SK-N-SH treated with all-trans-retinoic acid at 6 μM for 48 hours (cell line): ENCODE data around the gene MYO3B.

Experiments used
- ATAC-seq: fragments of 200-7000 bp; cut with Tn5 transposase; 3 replicates; pipeline ENCODE4 v1.9.1; 2020; ENCODE audit warnings: mild to moderate bottlenecking, moderate library complexity
- ARNTL ChIP-seq: fragments of 450-650 bp; formaldehyde crosslinking; IDR thresholded peaks from 2 replicates; pipeline ENCODE4 v1.5.0; 2020; ENCODE audit warnings: low read depth, mild to moderate bottlenecking, moderate library complexity, borderline replicate concordance
- BACH2 ChIP-seq: fragments of 250-450 bp; sonication (Bioruptor Pico); IDR thresholded peaks from 2 replicates; pipeline ENCODE4 v1.9.0; 2021; ENCODE audit warnings: mild to moderate bottlenecking, borderline replicate concordance
- ESRRG ChIP-seq: fragments of 250-450 bp; sonication (Bioruptor Pico); IDR thresholded peaks from 2 replicates; pipeline ENCODE4 v1.6.1; 2021; ENCODE audit warnings: mild to moderate bottlenecking
- GLIS3 ChIP-seq: fragments of 250-450 bp; sonication (Bioruptor Pico); IDR thresholded peaks from 2 replicates; pipeline ENCODE4 v1.5.0; 2020; ENCODE audit warnings: mild to moderate bottlenecking, moderate library complexity
- ISL1 ChIP-seq: fragments of 250-450 bp; sonication (Bioruptor Pico); IDR thresholded peaks from 2 replicates; pipeline ENCODE4 v2.1.2; 2022; ENCODE audit warnings: mild to moderate bottlenecking, moderate library complexity
- OSR1 ChIP-seq: fragments of 250-450 bp; sonication (Bioruptor Pico); IDR thresholded peaks from 2 replicates; pipeline ENCODE4 v1.8.0; 2022; ENCODE audit warnings: moderate library complexity, mild to moderate bottlenecking, inconsistent platforms
- PPARA ChIP-seq: fragments of 250-450 bp; sonication (Bioruptor Pico); IDR thresholded peaks from 2 replicates; pipeline ENCODE4 v1.5.0; 2020; ENCODE audit warnings: mild to moderate bottlenecking, borderline replicate concordance
- RARB ChIP-seq: fragments of 250-450 bp; sonication (Bioruptor Pico); IDR thresholded peaks from 2 replicates; pipeline ENCODE4 v1.8.0; 2021; ENCODE audit warnings: mild to moderate bottlenecking, moderate library complexity
- SNAI2 ChIP-seq: fragments of 250-450 bp; sonication (Bioruptor Pico); IDR thresholded peaks from 2 replicates; pipeline ENCODE4 v1.5.0; 2020; ENCODE audit warnings: mild to moderate bottlenecking, moderate library complexity
- TCF4 ChIP-seq: fragments of 250-450 bp; sonication (Bioruptor Pico); IDR thresholded peaks from 2 replicates; pipeline ENCODE4 v1.8.0; 2021; ENCODE audit warnings: mild to moderate bottlenecking, moderate library complexity, borderline replicate concordance
- TOX ChIP-seq: fragments of 250-450 bp; sonication (Bioruptor Pico); IDR thresholded peaks from 2 replicates; pipeline ENCODE4 v1.8.0; 2021; ENCODE audit warnings: mild to moderate bottlenecking, moderate library complexity, borderline replicate concordance
- ZC3H10 ChIP-seq: fragments of 250-450 bp; sonication (Bioruptor Pico); IDR thresholded peaks from 2 replicates; pipeline ENCODE4 v1.5.1; 2021; ENCODE audit warnings: mild to moderate bottlenecking, moderate library complexity
- ZFP3 ChIP-seq: fragments of 250-450 bp; sonication (Bioruptor Pico); IDR thresholded peaks from 2 replicates; pipeline ENCODE4 v1.5.0; 2020; ENCODE audit warnings: mild to moderate bottlenecking, moderate library complexity
- ZFP30 ChIP-seq: fragments of 450-650 bp; formaldehyde crosslinking; IDR thresholded peaks from 2 replicates; pipeline ENCODE4 v1.5.0; 2022; ENCODE audit warnings: mild to moderate bottlenecking, moderate library complexity
- ZNF565 ChIP-seq: fragments of 450-650 bp; formaldehyde crosslinking; conservative IDR thresholded peaks from 2 replicates; pipeline ENCODE4 v1.5.0; 2020; ENCODE audit warnings: low read depth, mild to moderate bottlenecking, moderate library complexity
- ZNF70 ChIP-seq: fragments of 450-650 bp; formaldehyde crosslinking; IDR thresholded peaks from 2 replicates; pipeline ENCODE4 v1.5.0; 2020; ENCODE audit warnings: mild to moderate bottlenecking, moderate library complexity
- TF ChIP-seq, protein P1 (sequence below): fragments of 250-450 bp; sonication (Bioruptor Pico); IDR thresholded peaks from 2 replicates; pipeline ENCODE4 v1.5.1; 2020; ENCODE audit warnings: low read depth, mild to moderate bottlenecking, moderate library complexity
- TF ChIP-seq, protein P2 (sequence below): fragments of 250-450 bp; sonication (Bioruptor Pico); IDR thresholded peaks from 2 replicates; pipeline ENCODE4 v1.5.1; 2021; ENCODE audit warnings: mild to moderate bottlenecking, moderate library complexity
- TF ChIP-seq, protein P3 (sequence below): fragments of 250-450 bp; sonication (Bioruptor Pico); IDR thresholded peaks from 2 replicates; pipeline ENCODE4 v1.8.0; 2020; ENCODE audit warnings: mild to moderate bottlenecking, moderate library complexity, borderline replicate concordance
- TF ChIP-seq, protein P4 (sequence below): fragments of 250-450 bp; sonication (Bioruptor Pico); IDR thresholded peaks from 2 replicates; pipeline ENCODE4 v1.8.0; 2021; ENCODE audit warnings: low read depth, mild to moderate bottlenecking, moderate library complexity, borderline replicate concordance

MYO3B gene

DNA sequence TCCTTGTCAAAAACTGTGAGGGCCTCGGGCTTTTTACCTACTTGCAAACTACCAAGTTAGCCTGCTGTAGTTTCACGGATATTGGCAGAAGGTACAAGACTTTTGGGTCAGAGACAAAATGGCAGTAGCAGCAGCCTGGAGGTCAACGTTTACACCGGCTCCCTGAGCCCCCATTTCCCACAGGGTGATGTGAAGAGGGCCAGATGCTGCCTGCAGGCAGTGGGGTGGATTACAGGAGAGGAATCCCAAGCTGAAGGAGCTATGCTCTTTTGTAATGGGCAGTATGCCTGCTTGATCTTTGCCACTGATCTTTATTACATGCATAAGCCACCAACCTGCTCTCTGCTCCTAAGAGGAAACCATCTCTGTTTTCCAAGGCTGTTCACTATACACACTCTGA, 507.6 kb downstream of the MYO3B start:
- ATAC-seq: no peak
- TF ChIP-seq, protein P1, sequence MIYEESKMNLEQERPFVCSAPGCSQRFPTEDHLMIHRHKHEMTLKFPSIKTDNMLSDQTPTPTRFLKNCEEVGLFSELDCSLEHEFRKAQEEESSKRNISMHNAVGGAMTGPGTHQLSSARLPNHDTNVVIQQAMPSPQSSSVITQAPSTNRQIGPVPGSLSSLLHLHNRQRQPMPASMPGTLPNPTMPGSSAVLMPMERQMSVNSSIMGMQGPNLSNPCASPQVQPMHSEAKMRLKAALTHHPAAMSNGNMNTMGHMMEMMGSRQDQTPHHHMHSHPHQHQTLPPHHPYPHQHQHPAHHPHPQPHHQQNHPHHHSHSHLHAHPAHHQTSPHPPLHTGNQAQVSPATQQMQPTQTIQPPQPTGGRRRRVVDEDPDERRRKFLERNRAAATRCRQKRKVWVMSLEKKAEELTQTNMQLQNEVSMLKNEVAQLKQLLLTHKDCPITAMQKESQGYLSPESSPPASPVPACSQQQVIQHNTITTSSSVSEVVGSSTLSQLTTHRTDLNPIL (CRISPR knock-in tag): no peak
- TF ChIP-seq ISL1: no peak
- TF ChIP-seq ZFP3: no peak
- TF ChIP-seq ESRRG: no peak

DNA sequence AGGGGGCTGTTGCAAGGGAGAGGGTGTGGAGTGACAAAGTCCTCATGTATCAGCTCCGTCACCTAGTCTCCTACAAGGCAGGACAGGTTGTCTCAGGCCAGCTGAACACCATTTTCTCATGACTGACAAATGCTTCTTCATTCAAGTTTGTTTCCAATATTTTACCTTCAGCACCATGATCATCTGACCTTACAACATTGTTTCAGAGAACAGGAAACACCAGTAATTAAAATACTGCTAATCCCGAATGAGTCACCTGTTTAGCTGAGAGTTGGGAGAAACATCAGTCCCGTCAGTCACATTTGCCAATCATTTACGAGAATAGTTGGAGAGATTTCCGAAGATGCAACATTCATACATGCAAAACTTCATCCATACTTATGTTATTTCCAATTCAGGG, 511.5 kb downstream of the MYO3B start:
- TF ChIP-seq GLIS3 (no peak), OSR1 (CRISPR knock-in tag) (no peak), ZC3H10 (CRISPR knock-in tag) (no peak), ARNTL (CRISPR knock-in tag) (no peak), ESRRG (no peak), ZNF70 (CRISPR knock-in tag) (no peak), ZNF565 (no peak), ISL1 (no peak), RARB (CRISPR knock-in tag) (no peak)
- TF ChIP-seq, protein P2, sequence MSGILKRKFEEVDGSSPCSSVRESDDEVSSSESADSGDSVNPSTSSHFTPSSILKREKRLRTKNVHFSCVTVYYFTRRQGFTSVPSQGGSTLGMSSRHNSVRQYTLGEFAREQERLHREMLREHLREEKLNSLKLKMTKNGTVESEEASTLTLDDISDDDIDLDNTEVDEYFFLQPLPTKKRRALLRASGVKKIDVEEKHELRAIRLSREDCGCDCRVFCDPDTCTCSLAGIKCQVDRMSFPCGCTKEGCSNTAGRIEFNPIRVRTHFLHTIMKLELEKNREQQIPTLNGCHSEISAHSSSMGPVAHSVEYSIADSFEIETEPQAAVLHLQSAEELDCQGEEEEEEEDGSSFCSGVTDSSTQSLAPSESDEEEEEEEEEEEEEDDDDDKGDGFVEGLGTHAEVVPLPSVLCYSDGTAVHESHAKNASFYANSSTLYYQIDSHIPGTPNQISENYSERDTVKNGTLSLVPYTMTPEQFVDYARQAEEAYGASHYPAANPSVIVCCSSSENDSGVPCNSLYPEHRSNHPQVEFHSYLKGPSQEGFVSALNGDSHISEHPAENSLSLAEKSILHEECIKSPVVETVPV (CRISPR knock-in tag): no peak
- TF ChIP-seq, protein P1 (CRISPR knock-in tag): no peak
- TF ChIP-seq, protein P3, sequence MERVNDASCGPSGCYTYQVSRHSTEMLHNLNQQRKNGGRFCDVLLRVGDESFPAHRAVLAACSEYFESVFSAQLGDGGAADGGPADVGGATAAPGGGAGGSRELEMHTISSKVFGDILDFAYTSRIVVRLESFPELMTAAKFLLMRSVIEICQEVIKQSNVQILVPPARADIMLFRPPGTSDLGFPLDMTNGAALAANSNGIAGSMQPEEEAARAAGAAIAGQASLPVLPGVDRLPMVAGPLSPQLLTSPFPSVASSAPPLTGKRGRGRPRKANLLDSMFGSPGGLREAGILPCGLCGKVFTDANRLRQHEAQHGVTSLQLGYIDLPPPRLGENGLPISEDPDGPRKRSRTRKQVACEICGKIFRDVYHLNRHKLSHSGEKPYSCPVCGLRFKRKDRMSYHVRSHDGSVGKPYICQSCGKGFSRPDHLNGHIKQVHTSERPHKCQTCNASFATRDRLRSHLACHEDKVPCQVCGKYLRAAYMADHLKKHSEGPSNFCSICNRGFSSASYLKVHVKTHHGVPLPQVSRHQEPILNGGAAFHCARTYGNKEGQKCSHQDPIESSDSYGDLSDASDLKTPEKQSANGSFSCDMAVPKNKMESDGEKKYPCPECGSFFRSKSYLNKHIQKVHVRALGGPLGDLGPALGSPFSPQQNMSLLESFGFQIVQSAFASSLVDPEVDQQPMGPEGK: no peak
- ATAC-seq: no peak

DNA sequence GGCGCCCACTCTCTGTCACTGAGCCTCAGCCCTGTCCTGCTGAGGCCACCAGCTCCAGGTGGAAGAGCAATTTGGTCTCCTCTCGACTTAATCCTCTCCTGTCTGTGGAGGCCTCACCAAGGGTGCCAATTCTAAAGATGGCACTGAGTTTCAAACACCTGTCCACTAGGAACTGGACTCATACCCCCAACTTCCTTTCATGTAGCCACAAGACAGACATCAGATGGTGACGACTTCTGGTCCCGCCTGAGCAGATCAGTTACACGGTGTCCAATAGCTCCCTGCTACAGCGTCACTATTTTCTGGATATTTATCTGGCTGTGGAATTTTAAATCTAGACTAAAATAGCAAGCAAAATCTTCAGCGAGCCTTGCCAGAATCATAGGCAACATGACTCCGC, 512.7 kb downstream of the MYO3B start:
- TF ChIP-seq ZFP30 (CRISPR knock-in tag) (no peak), BACH2 (no peak), ZFP3 (no peak), ARNTL (CRISPR knock-in tag) (no peak), PPARA (CRISPR knock-in tag) (no peak), SNAI2 (CRISPR knock-in tag) (no peak), TCF4 (CRISPR knock-in tag) (no peak), GLIS3 (no peak), TOX (CRISPR knock-in tag) (no peak), ZNF70 (CRISPR knock-in tag) (no peak), OSR1 (CRISPR knock-in tag) (no peak), ISL1 (no peak), ESRRG (no peak), RARB (CRISPR knock-in tag) (no peak)
- TF ChIP-seq, protein P1 (CRISPR knock-in tag): no peak
- TF ChIP-seq, protein P2 (CRISPR knock-in tag): no peak
- TF ChIP-seq, protein P4, sequence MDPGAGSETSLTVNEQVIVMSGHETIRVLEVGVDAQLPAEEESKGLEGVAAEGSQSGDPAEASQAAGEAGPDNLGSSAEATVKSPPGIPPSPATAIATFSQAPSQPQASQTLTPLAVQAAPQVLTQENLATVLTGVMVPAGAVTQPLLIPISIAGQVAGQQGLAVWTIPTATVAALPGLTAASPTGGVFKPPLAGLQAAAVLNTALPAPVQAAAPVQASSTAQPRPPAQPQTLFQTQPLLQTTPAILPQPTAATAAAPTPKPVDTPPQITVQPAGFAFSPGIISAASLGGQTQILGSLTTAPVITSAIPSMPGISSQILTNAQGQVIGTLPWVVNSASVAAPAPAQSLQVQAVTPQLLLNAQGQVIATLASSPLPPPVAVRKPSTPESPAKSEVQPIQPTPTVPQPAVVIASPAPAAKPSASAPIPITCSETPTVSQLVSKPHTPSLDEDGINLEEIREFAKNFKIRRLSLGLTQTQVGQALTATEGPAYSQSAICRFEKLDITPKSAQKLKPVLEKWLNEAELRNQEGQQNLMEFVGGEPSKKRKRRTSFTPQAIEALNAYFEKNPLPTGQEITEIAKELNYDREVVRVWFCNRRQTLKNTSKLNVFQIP (CRISPR knock-in tag): no peak
- TF ChIP-seq, protein P3: no peak
- ATAC-seq: no peak
